PC-9 (cell line): ENCODE measurements around the gene KCNN3.

Experiments
- EZH2 ChIP-seq: fragments of 200-600 bp; sonication (generic); IDR thresholded peaks from 2 replicates; pipeline ENCODE4 v1.8.0; 2017; ENCODE audit warnings: antibody characterized with exemption, low read depth
- TF ChIP-seq, protein P1 (sequence below): fragments of 200-600 bp; sonication (generic); conservative IDR thresholded peaks from 2 replicates; pipeline ENCODE4 v1.6.1; 2017; ENCODE audit warnings: mixed run types, antibody characterized with exemption, mild to moderate bottlenecking, moderate library complexity

DNA sequence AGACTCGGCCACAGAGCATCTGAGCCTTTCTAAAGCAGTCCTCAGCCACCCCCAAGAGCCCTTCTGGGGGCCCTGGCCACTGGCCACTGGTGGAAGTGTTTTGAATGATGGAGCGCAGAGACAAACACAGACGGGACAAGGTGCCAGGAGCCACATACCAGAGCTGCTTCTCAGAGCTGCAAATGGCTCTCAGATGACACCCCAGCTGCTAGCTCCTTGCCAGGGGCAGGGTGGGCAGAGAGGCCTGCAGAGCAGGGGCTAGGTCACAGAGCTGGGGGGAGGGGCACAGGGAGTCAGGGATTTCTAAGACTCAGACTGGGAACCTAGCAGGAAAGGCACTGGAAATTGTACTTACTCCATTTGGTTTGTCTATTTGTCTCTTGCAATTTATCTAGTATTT is 30.4 kb downstream of the KCNN3 start:
- TF ChIP-seq, protein P1, sequence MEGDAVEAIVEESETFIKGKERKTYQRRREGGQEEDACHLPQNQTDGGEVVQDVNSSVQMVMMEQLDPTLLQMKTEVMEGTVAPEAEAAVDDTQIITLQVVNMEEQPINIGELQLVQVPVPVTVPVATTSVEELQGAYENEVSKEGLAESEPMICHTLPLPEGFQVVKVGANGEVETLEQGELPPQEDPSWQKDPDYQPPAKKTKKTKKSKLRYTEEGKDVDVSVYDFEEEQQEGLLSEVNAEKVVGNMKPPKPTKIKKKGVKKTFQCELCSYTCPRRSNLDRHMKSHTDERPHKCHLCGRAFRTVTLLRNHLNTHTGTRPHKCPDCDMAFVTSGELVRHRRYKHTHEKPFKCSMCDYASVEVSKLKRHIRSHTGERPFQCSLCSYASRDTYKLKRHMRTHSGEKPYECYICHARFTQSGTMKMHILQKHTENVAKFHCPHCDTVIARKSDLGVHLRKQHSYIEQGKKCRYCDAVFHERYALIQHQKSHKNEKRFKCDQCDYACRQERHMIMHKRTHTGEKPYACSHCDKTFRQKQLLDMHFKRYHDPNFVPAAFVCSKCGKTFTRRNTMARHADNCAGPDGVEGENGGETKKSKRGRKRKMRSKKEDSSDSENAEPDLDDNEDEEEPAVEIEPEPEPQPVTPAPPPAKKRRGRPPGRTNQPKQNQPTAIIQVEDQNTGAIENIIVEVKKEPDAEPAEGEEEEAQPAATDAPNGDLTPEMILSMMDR, result no peak
- TF ChIP-seq EZH2, result no peak
